ENCODE measurements around the gene CENPH.
"Not testable (repeated sequence)": the region's sequence is repeated elsewhere in the genome, so short reads cannot be mapped to it uniquely, and the experiment has no call there.

Gene CENPH

GRCh38 chr5:69250593-69250992 is 61.2 kb downstream of the CENPH start:
- DNase-seq (ENCODE audit: low read depth), result no peak

- no peak for DNase-seq (ENCODE audit: low read depth)
Observed at GRCh38 chr5:69252437-69252836, 63.1 kb downstream of the CENPH start.

- not testable (repeated sequence) for DNase-seq (ENCODE audit: low read depth)
Observed at GRCh38 chr5:69255940-69256339, 66.6 kb downstream of the CENPH start.

- DNase-seq (ENCODE audit: low read depth), result no peak
Observed at GRCh38 chr5:69257577-69257976, 68.2 kb downstream of the CENPH start.
